ENCODE data around the gene RNF19B. TPM values are rescaled to one million over a fixed set of nuclear protein-coding genes. Genes with fewer than 3 reads are reported as not detected.

RNF19B gene
- total RNA-seq, 1 experiment from 2014 or later, result 10.3 TPM

- DNase-seq (ENCODE audit: low read depth), result peak; percentile 23
Measured at GRCh38 chr1:32901823-32902534, 62.6 kb downstream of the RNF19B start.

- peak; percentile 56 for DNase-seq (ENCODE audit: low read depth)
Measured at GRCh38 chr1:32900956-32901822, 63.4 kb downstream of the RNF19B start, which contains the start of gene TMEM54. TSS of gene TMEM54 (minus strand) at chr1:32901389. CDS start at chr1:32901238, 151 bp downstream.

DNA sequence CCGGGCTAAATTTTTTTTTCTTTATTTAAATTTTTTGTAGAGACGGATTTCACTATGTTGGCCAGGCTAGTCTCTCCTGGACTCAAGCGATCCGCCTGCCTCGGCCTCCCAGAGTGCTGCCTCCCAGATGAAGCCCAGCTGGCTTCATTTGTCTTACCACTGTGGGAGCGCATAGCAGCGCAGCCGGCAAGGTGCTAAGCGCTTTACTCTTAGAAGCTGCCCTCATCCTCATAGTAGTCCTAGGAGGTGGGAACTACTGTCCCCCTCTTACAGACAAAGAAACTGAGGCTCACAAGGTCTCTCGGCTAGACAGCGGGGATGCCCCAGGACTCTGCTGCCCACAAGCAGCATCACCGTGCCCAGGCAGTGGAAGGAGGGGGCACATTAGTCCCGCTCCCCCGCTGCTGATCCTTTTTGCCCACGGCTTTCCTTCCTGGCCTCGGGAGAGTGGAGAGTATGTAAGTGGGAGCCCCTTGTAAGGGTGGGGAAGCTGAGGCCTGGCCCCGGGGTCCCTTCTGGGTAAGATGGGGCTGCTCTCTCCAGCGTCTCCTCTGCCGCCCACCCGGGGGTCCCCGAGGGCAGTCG is 64.1 kb downstream of the RNF19B start:
- no peak for DNase-seq (ENCODE audit: low read depth)

DNA sequence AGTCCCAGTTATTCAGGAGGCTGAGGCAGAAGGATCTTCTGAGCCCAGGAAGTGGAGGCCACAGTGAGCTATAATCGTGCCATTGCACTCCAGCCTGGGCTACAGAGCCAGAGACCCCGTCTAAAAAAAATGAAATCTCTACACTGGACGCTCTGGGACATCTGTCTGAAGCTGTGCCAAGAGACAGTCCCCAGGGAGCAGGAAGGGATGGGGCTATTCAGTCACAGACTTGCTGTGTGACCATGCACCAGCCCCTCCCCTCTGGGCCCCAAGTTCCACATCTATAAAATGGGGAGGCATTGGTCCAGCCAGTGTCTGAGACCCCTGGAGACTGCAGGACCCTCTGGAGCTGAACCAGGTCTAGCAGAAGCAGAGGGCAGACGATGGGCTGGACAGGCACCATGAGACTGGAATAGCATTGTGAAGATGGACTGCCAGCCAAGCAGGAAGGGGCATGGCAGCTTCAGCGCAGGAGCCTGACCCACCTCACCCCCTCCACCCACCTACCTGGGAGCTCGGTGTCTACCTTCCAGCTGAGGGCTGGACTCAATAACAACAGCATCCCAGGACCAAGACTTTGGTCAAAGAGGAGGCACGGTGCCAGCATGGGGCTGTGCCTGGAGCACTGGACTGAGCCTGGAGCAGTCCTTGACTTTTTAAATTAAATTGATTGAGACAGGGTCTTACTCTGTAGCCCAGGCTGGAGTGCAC is 64.9 kb downstream of the RNF19B start:
- DNase-seq (ENCODE audit: low read depth), result no peak

- no peak for DNase-seq (ENCODE audit: low read depth)
Measured at GRCh38 chr1:32898958-32899357, 65.7 kb downstream of the RNF19B start.

GRCh38 chr1:32898056-32898455 is 66.6 kb downstream of the RNF19B start:
- no peak for DNase-seq (ENCODE audit: low read depth)

DNA sequence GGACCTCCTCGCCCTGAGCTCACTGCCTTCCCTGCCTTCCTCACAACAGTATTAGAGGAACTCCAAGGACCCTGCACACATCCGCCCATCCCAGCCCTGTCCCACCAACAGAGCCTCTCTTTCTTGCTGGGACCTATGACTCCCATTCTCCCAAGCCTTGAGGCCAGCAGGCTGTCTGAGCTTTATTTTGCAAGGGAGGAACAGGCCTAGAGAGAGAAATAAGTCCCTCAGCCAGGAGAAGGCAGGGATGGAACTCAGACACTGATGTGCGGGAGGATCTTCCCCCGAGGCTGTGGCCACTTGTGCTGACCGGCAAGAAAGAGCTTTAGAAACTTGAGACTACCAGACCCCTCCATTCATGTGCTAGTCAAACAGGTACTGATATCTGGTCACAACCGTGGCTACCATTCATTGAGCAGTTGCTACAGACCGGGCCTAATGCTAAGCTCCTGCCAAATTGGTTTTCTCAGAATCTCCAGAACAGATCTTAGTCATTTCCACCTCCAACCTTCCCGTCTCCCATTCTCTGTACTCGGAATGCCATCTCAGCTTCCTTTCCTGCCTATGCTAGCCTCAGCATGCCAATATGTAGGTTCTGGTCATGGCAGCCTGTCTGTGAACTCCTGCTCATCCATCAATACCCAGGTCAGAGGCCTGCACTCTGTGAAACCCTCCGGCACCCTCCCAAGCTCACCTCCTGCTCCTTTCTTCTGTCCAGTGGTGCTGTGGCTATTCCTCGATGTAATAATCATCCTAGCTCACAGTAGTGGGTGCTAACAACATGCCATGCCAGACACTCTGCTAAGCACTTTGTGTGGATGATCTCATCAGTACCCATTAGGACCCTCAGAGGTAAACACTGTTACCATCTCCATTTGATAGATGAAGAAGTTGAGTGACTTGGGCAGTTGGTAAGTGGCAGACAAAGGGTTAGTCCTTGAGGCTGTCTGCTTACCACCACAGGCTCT is 67.2 kb downstream of the RNF19B start:
- DNase-seq (ENCODE audit: low read depth), result no peak

DNA sequence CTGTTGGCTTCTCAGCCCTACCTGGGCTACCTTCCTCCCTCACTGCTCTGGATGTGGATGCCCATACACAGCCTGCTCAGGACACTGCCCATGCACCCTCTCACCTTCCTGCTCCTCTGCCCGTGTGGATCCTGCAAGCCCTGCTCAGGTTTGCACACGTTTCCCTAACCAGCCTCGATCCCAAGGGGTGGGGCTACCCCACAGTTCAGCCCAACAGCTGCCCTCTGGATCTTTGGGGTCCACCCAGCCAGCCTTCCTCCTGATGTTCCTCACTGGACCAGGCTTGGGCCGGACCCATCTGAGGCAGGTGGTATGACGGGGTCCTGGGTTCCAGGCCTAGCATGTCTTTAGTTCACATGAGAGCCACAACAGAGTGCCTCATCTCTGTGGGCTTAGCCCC is 68.2 kb downstream of the RNF19B start:
- DNase-seq (ENCODE audit: low read depth), result no peak

- no peak for DNase-seq (ENCODE audit: low read depth)
Measured at GRCh38 chr1:32895325-32896215, 69.0 kb downstream of the RNF19B start.

DNA sequence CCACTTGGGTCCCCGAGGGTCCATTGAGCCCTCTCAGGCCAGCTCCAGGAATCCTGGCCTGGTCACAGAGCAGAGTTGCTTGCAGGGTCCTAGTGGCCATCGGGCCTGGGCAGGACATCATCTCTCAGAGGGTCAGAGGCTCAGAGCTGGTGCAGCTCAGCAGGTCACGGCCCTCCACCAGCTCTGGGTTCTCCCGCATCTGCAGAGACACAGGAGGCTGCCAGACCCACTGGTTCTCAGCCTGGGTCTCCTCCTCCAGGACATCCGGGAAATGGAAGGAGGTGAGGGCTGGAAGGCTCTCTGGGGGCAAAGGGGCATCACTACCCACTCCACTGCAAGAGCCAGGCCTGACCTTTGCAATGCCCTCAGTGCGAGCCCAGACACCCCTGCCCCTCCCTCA is 69.9 kb downstream of the RNF19B start:
- no peak for DNase-seq (ENCODE audit: low read depth)

GRCh38 chr1:32894019-32894600 is 70.5 kb downstream of the RNF19B start:
- no peak for DNase-seq (ENCODE audit: low read depth)

- peak; percentile 36 for DNase-seq (ENCODE audit: low read depth)
Measured at GRCh38 chr1:32893198-32894018, 71.2 kb downstream of the RNF19B start.

DNA sequence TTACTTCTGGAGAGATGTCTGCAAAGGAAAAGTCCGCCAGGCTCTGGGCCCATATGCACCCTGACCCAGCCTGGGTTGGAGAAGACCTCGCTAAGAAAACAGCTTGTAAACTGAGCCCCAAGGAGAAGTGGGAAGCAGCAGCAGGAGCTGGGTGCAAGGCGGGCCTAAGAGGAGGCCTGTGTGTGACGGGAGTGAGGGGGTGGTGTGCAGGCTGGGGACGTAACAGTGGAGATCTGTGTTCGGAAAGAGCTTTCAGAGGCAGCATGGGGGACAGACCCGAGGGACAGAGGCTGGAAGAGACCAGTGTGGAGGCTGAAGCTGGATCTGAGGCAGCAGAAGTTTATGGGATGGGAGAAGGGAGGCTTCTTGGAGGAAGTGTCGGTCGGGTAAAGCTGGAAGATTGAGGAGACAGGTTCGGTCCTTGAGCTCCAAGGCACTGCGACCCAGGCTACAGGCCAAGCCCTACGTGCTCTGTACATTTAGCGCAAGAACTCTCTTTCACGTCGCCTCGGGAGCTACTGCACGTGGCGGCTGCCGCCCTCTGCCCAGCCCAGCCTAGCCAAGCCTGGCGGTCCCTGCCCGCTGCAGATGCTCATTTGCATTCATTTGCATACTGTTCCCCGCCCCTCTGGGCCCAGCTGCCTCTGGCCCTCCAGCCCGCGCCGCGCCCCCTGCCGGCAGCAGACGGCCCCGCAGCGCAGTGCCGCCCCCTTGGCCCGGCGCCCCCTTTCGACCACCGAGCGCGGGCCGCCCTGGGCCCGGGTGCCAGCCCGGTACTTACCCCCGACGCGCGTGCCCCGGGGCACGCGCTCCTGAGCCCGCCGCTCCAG is 72.0 kb downstream of the RNF19B start:
- peak; percentile 57 for DNase-seq (ENCODE audit: low read depth)

DNA sequence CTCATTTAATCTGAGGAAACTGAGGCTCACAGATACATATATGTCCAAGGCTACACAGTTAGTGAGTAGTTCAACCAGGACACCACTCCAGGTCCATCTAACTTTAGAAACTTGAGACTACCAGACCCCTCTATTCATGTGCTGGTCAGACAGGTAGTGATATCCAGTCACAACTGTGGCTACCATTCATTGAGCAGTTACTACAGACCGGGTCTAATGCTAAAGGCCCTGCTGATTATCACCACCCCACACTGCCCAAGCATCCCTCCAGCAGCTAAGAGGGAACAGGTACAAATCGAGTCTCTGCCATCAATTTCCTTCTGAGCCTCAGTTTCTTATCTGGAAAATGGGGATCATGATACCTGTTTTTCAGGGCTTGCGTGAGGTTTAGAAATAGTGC is 73.0 kb downstream of the RNF19B start:
- no peak for DNase-seq (ENCODE audit: low read depth)

DNA sequence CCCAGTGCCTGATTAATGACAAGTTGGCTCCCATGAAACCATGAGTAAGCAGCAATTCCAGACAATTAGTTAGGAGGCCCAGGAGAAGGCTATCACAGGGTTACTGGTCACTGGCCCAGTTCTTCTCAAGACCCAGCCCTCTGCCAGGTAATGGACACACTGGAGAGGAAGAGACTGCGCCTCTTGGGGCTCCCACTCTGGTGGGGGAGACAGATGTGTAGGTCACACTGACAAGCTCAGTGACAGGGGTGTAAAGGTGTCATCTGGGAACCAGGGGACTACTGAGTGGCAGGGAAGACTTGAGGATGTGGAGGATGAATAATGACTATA is 73.4 kb downstream of the RNF19B start:
- DNase-seq (ENCODE audit: low read depth), result no peak

DNA sequence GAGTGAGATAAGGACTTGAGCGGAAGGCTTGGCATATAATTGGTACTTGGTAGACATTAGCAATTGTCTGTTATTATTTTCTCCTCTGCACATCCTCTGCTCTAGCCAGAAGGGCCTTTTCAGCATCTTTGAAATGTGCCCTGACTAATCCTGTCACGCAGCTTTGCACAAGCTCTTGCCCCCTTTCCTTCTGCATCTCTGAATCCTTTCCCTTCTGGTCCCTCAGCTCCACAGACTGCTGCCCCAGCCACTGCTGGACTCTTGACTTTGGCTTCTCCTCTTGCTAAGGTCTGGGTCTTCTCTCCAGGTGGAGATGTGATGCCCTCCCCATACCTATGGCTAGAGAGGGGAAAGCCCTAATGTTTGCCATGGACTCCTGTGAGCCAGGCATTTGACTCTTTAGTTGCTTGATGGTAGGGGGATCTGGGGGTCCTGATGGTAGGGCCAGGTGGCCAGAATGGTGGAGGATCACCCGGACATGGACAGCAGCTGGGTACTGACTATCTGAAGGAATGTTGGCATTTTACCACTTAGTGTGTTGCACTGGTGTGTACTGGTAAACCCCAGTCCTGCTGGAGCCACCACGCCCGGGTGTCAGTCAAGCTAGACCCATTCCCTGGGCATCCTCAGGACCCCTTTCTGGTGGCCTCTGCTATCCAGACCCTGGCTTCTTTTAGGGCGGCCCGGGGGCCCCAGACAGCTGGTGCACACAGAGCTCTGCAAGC is 73.9 kb downstream of the RNF19B start:
- DNase-seq (ENCODE audit: low read depth), result no peak

DNA sequence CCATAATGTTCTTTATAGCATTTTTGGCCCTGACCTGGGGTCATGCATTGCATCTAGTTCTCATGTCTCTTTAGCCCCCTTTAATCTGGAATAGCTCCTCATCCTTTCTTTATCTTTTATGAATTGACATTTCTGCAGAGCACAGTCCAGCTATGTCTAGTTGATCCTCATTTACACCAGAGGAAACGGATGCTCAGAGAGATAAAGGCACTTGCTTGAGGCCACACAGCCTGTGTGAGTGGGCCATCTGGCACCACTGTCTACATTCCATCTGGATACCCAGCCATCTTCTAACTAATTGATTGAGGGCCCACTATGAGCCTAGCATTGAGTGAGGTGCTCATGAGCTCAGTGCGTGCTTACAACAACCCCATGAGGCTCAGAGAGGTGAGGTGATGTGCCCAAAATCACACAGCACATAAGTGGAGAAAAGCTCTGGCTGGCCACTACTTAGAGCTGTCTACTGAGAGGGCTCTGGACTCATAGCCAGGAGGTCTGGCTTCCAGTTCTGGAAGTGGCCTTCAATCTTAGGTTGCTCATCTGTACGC is 74.8 kb downstream of the RNF19B start:
- DNase-seq (ENCODE audit: low read depth), result no peak
